A172 (cell line): ENCODE results near the gene MSX1. TPM values are rescaled to one million over a fixed set of nuclear protein-coding genes. Genes with fewer than 3 reads are reported as not detected.

Experiments used
- DNase-seq: peaks from one replicate; pipeline ENCODE4 v3.0.0-alpha.2; 2015; ENCODE audit warnings: low spot score
- total RNA-seq: library from RNA; depleted of rRNA; stranded (reverse); fragments of >200 nt; shearing (Covaris generic); gene quantifications from 2 replicates; pipeline ENCODE4 v1.2.3, GENCODE V29; 2014; rRNA removed

MSX1 gene
- total RNA-seq, 1 experiment from 2014 or later = 6.0 TPM

DNA sequence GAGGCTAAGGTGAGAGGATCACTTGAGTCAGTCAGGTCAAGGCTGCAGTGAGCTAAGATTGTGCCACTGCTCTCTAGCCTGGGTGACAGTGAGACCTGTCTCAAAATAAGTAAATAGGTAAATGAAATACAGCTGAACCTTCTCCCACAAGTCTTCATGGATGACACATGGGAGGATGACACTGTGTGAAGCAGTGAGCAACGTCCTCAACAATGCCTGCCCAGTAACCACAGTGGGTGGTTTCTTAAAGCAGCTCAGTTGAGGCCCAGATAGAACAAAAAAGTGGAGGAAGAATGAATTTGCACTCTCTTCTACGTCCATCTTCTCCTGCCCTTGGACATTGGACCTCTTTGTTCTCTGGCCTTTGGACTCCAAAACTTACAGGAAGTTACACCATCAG, 52.7 kb downstream of the MSX1 start:
- no peak for DNase-seq

DNA sequence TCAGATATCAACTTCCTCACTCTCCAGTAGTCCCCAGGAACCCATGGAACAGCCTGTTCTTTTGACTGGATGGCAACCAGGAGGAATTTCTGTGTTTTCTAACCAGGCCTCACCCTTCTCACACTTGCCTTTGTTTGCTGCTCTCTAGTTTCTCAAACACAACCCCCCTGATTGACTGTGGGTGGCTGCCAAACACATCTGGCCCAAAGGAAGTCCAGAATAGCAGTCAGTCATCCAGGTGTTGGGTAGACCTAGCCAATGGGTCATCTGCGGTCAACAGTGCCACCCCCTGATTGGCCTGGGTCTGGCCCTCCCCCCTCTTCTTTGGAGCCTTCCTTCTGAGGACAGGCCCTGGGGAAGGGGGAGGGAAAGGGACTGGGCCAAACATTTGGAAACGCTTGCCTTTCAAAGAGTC, 53.7 kb downstream of the MSX1 start:
- DNase-seq = no peak

Other genes starting within 250 kb of the MSX1 start
- not detected in 2 replicates for gene CYTL1, start 159.8 kb downstream of the MSX1 start, total RNA-seq
- 0.03 and 0.10 TPM in 2 replicates for gene STK32B, start 191.8 kb downstream of the MSX1 start, total RNA-seq